GM23338 (cell line): ENCODE results near the gene MMRN2.

Source experiments
- CTCF ChIP-seq, 2 experiments: fragments of 200-600 bp in 1 of 2; sonication (generic) in 1 of 2; conservative IDR thresholded peaks; 2 replicates each; pipeline versions ENCODE4 v1.5.1 to v1.6.1; 2016 to 2017; ENCODE audit warnings: antibody characterized with exemption in 2 of 2, low read depth in 2 of 2, mild to moderate bottlenecking in 2 of 2, moderate library complexity in 1 of 2
- ETS1 ChIP-seq: IDR thresholded peaks from 2 replicates; pipeline ENCODE4 v1.6.1; 2016; ENCODE audit warnings: antibody characterized with exemption
- EZH2 ChIP-seq: fragments of 200-600 bp; sonication (generic); IDR thresholded peaks from one replicate; pipeline ENCODE4 v1.8.0; 2017; ENCODE audit warnings: antibody characterized with exemption, mild to moderate bottlenecking, low read depth; ENCODE audit not compliant: unreplicated experiment
- POLR2AphosphoS5 ChIP-seq: IDR thresholded peaks from 2 replicates; pipeline ENCODE4 v1.6.1; 2016; ENCODE audit warnings: antibody characterized with exemption, low read depth

GRCh38 chr10:86904600-86904999 is 52.8 kb downstream of the MMRN2 start:
- TF ChIP-seq EZH2 (no peak), CTCF (conservative IDR thresholded peaks at IDR 0.05; ENCODE audit: low read depth in 2 of 2) (no peak), POLR2AphosphoS5 (no peak), ETS1 (no peak)
